Activated CD4-positive, CD25-positive, alpha-beta regulatory T cell treated with anti-CD3 and anti-CD28 coated beads, Interleukin-2, amount 50 U/mL, for 72 hours (primary cell): ENCODE results near the gene FAM222A.

ENCODE experiments used
- DNase-seq: peaks from one replicate; pipeline ENCODE4 v3.0.0; 2021

Gene FAM222A

GRCh38 chr12:109739747-109740693, 26.4 kb downstream of the FAM222A start:
- peak; percentile 12 for DNase-seq

DNA sequence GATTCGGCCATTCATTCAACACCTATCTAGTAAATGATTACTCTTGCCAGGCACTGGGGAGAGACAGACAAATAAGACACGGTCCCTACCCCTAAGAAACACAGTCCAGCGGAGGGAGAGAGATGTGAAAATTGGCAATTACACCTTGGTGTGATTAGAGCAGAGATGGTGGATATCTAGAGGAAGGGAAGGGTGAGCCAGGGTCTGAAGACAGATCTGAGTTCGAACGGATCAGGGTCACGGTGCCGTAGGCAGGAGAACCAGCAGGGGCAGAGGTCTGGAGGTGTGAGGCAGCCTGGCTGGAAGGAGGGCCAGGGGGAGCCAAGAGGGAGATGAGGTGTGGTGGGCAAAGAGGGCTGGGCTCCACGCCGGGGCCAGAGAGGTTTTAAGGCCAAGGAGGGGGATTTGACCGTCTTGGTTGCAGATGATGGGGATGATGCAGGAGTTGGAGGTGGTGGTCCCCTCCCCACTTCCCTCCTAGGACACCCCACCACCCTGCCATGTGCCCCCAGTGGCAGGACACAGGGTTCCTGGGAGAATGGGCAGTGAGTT, 27.1 kb downstream of the FAM222A start:
- no peak for DNase-seq

GRCh38 chr12:109741286-109741969, 27.8 kb downstream of the FAM222A start:
- DNase-seq, result no peak

DNA sequence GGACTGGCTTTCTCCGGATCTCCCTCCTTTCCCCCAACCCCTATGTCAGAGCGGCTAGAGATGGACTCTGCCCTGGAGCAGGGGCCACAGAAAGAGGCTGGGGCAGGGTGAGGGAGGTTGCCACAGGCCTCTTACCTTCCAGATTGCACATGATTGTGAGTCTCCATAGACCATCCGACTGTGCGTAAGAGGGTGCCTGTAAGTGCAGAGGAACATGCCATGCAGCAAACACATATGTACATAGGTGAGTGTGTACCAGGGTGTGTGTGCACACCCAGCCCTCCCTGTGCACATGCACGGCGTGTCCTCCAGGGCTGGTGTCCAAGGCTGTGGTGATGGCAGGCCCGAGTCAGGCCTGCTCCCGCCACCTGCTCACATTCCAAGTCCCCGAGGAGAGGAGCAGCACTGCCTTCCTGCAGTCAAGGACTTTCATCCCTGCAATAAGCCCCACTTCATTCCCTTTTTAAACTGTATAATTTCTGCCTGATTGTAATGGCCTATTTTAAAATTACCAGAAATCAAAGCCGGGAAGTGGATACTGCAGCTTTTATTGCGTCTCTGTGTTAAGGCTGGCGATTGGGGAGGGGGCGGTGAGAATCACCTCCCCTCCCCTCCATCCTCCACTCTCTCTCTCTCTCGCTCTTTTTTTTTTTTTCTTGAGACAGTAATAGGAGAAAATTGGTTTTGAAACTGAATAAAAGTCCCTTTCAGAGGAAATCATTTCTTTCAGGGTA, 28.5 kb downstream of the FAM222A start:
- DNase-seq, result no peak

- DNase-seq, result no peak
These were observed 29.7 kb downstream of the FAM222A start for GRCh38 chr12:109743076-109743910.

- DNase-seq, result no peak
These were observed 30.4 kb downstream of the FAM222A start for GRCh38 chr12:109744026-109744425.

- peak; percentile 4 for DNase-seq
These were observed 31.6 kb downstream of the FAM222A start for GRCh38 chr12:109744986-109745942.

GRCh38 chr12:109752117-109753053, 38.8 kb downstream of the FAM222A start:
- no peak for DNase-seq

- peak; percentile 13 for DNase-seq
These were observed 39.4 kb downstream of the FAM222A start for GRCh38 chr12:109753054-109753401.

GRCh38 chr12:109753959-109754358, 40.3 kb downstream of the FAM222A start:
- DNase-seq, result no peak

- DNase-seq, result no peak
These were observed 42.8 kb downstream of the FAM222A start for GRCh38 chr12:109756457-109756856.

GRCh38 chr12:109757671-109758265, 44.1 kb downstream of the FAM222A start:
- DNase-seq, result peak; percentile 9

GRCh38 chr12:109758426-109759420, 45.1 kb downstream of the FAM222A start:
- peak; percentile 20 for DNase-seq

DNA sequence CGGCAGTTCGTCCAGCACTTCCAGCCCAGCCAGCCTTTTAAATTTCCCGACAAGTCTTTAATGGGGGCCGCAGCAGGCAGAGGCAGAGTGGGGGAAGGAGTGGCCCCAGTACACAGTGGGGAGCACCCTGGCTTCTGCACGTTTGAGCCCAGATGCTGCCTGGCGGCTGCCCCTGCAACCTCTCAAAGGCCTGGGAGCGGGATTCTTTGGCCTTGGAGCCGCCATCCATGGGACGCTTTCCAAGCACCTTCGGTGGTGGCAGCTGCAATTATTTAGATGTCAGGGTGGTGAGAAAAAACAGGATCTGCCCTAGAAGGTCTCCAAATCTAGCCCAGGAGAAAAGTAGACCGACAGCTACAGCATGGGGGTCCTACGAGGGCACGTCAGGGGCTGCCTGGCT, 46.0 kb downstream of the FAM222A start:
- DNase-seq, result peak; percentile 13

DNA sequence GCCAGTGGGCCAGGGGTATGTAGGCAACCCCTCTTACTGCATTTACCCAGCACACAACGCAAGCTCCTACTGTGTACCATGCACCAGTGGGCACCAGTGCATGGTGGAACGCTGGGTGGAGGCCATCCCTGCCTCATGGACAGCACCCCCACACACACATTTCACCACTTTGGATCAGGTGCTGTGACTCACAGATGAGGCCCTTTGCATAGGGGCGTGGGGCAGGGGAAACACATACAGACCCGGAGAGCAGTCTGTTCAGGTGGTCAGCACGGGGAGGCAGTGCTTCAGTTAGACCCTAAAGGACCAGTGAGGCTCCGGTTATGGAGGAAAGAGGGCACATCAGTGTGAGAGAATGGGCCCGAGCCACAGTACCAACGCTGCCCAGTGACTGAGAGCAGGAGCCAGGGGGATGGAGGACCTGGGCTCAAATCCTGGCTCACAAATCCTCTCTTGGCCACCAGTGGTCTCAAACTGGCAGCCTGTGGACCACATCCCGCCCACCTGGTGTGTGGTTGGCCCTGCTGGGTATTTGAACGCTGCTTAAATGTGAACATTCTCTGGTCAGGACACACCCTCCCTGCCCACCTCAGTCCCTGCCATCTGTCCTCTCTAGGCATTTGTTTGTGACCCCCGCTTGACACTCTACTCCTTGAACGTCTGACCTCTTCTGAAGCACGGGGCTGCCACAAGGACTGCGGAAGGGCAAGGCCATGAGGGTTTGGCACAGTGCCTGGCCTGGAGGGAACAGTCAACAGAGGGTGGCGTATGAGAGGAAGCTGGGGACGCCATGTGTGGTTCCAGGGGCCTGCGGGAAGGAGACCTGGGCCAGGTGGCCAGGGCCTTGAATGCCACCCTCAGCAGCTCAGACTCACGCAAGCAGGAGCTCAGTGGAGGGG, 46.7 kb downstream of the FAM222A start:
- DNase-seq, result peak; percentile 22

- peak; percentile 27 for DNase-seq
These were observed 47.6 kb downstream of the FAM222A start for GRCh38 chr12:109760930-109761921.
